Neural progenitor cell (in vitro differentiated cells): ENCODE data around the gene GIMAP1.

Experiments
- CTCF ChIP-seq: fragments of 200-600 bp; sonication (generic); IDR thresholded peaks from 2 replicates; pipeline ENCODE4 v1.5.1; 2017; ENCODE audit warnings: antibody characterized with exemption, mild to moderate bottlenecking
- EZH2phosphoT487 ChIP-seq: fragments of 200-600 bp; sonication (generic); IDR thresholded peaks from 2 replicates; pipeline ENCODE4 v1.6.1; 2017; ENCODE audit warnings: antibody characterized with exemption

- no peak for TF ChIP-seq EZH2phosphoT487
- TF ChIP-seq CTCF = no peak
These were observed 53.4 kb downstream of the GIMAP1 start for GRCh38 chr7:150769768-150770167.
